ENCODE measurements around the gene MX2. TPM values are rescaled to one million over a fixed set of nuclear protein-coding genes. Genes with fewer than 3 reads are reported as not detected.

The MX2 gene
- total and polyA plus RNA-seq, 4 donors: 0.69 to 4.7 (median 2.2) TPM

GRCh38 chr21:41426676-41427404 lies 65.0 kb downstream of the MX2 start:
- Histone ChIP-seq H3K9me3 (ENCODE audit: control insufficient read depth in 4 of 4, low read length in 3 of 4) (no peaks in the 10 kb centered on the region), H3K4me3 (ENCODE audit: low read depth in 1 of 3, low read length in 3 of 3) (peak overlapping the region; percentile 59 to 82 (median 76)), H3K4me1 (ENCODE audit: control insufficient read depth in 4 of 4, insufficient read depth in 4 of 4, low read length in 3 of 4) (peaks cover 0 to 11% (median 8%) of the 10 kb centered on the region in 4 donors), H3K27ac (ENCODE audit: low read depth in 1 of 2, low read length in 2 of 2) (no peak overlapping the region), H3K27me3 (ENCODE audit: control insufficient read depth in 4 of 4, insufficient read depth in 4 of 4, low read length in 3 of 4) (no peaks in the 10 kb centered on the region), H3K9ac (ENCODE audit: low read depth in 1 of 2, low read length in 2 of 2) (peak overlapping the region in 1 of 2 donors; percentile 49), H3K36me3 (ENCODE audit: control insufficient read depth in 4 of 4, insufficient read depth in 3 of 4, low read depth in 1 of 4, low read length in 3 of 4) (peaks cover 3 to 16% (median 7%) of the 10 kb centered on the region in 4 donors)
- 31% methylated on average over 41 of the region's 41 CpGs for WGBS
- TF ChIP-seq MAX (IDR thresholded peaks at IDR 0.05) (no peak), JUND (IDR thresholded peaks at IDR 0.05) (no peak), CTCF (IDR thresholded peaks at IDR 0.05; ENCODE audit: low read depth, low read length, missing input control) (no peak), RXRA (IDR thresholded peaks at IDR 0.05) (no peak), REST (IDR thresholded peaks at IDR 0.05) (no peak), FOXA2 (IDR thresholded peaks at IDR 0.05) (no peak), YY1 (IDR thresholded peaks at IDR 0.05) (no peak)
- peak; percentile 16 for DNase-seq (ENCODE audit: low spot score)

GRCh38 chr21:41427556-41427955 lies 65.7 kb downstream of the MX2 start:
- TF ChIP-seq MAX (IDR thresholded peaks at IDR 0.05): no peak
- TF ChIP-seq RXRA (IDR thresholded peaks at IDR 0.05): no peak
- no peak for TF ChIP-seq REST (IDR thresholded peaks at IDR 0.05)
- no peak for TF ChIP-seq HNF4G (IDR thresholded peaks at IDR 0.05)
- no peak for TF ChIP-seq EGR1 (IDR thresholded peaks at IDR 0.05; ENCODE audit: low read depth in 2 of 2)
- Histone ChIP-seq H3K27me3 (ENCODE audit: control insufficient read depth in 4 of 4, insufficient read depth in 4 of 4, low read length in 3 of 4) (no peaks in the 10 kb centered on the region), H3K9ac (ENCODE audit: low read depth in 1 of 2, low read length in 2 of 2) (no peak overlapping the region), H3K4me1 (ENCODE audit: control insufficient read depth in 4 of 4, insufficient read depth in 4 of 4, low read length in 3 of 4) (peaks cover 0 to 11% (median 8%) of the 10 kb centered on the region in 4 donors), H3K27ac (ENCODE audit: low read depth in 1 of 2, low read length in 2 of 2) (no peak overlapping the region), H3K36me3 (ENCODE audit: control insufficient read depth in 4 of 4, insufficient read depth in 3 of 4, low read depth in 1 of 4, low read length in 3 of 4) (peaks cover 3 to 23% (median 13%) of the 10 kb centered on the region in 4 donors), H3K9me3 (ENCODE audit: control insufficient read depth in 4 of 4, low read length in 3 of 4) (no peaks in the 10 kb centered on the region), H3K4me3 (ENCODE audit: low read depth in 1 of 3, low read length in 3 of 3) (no peak overlapping the region)
- no peak for DNase-seq (ENCODE audit: low spot score)
- WGBS: 95% methylated on average over 8 of the region's 8 CpGs
